ENCODE measurements around the gene C19orf85. TPM values are rescaled to one million over a fixed set of nuclear protein-coding genes. Genes with fewer than 3 reads are reported as not detected.

C19orf85 gene
- polyA plus RNA-seq, 6 donors from 2014 or later: not detected

DNA sequence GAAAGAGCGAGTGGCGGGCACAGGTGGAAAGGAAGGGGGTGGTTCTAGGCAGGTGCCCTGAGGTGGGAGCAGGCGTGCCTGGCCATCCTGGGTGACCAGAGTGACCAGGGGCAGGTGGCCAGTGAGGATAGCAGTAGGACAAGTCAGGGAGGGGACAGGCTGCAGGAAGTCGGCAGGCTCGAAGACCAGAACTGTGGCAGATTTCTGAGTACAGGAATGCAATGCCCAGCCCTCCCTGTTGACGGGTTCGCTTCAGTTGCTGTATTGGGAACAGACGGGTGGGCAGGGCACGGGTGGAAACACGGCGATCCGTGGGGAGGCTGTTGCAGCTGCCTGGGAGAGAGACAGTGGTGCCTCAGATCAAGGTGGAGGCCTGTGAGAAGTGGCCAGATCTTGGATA is 13.8 kb upstream of the C19orf85 start:
- Mint-ChIP-seq H3K4me3 (peak overlapping the region in 7 of 8 donors; percentile 69 to 99 (median 83)), H3K27ac (peak overlapping the region in 4 of 6 donors; percentile 63 to 94 (median 74)), H3K9me3 (no peaks in the 10 kb centered on the region), H3K27me3 (no peaks in the 10 kb centered on the region), H3K36me3 (no peaks in the 10 kb centered on the region), H3K4me1 (peaks cover 28 to 37% (median 29%) of the 10 kb centered on the region in 3 donors)
- DNase-seq (no peak), ATAC-seq (ENCODE audit: low read depth in 2 of 2) (no peak)

- Mint-ChIP-seq H3K4me3 (peak overlapping the region; percentile 75 to 99 (median 85)), H3K9me3 (no peaks in the 10 kb centered on the region), H3K27ac (peak overlapping the region in 4 of 6 donors; percentile 80 to 98 (median 96)), H3K36me3 (no peaks in the 10 kb centered on the region), H3K27me3 (no peaks in the 10 kb centered on the region), H3K4me1 (peaks cover 28 to 37% (median 29%) of the 10 kb centered on the region in 3 donors)
- DNase-seq (no peak), ATAC-seq (ENCODE audit: low read depth in 2 of 2) (no peak)
These were observed 13.4 kb upstream of the C19orf85 start for GRCh38 chr19:55477905-55478304.

DNA sequence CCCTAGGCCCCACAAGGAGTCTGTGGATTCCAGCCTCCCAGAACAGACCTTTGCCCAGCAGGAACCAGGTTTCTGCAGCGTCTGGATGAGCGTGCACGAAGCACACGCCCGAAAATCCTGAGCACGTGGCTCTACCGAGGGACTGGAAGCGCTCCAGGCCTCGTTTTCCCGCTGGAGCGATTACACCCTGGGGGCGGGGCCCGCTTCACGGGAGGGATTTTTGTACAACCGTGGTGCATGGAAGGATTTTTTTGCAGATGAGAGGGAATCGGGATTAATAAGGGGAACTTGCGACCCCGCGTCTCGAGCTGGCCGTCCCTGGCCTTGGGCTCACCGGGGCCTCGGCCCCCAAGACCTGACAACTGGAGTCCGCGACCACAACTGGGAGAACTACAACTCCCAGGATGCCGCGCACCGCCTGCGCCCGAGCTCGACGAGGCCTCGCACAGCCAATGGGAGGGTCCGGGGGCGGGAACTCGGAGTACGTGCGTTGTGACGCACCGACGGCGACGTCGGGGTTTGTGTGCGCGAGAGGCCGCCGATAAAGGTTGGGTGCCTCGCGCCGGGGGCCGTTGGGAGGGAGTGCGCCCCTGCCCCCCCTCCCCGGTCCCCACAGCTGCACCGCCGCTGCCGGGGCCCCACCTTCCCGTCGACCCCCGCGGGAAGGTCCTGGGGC is 11.7 kb upstream of the C19orf85 start, which contains the start of gene ZNF628:
ZNF628 (plus strand) TSS at position 518 of the 676 bp plus-strand sequence. CDS start 3,294 bp downstream, outside the sequence.
- H3K36me3 Mint-ChIP-seq: no peaks in the 10 kb centered on the region
- peak; percentile 91 to 92 for ATAC-seq (ENCODE audit: low read depth in 2 of 2)
- peaks cover 28 to 37% (median 29%) of the 10 kb centered on the region in 3 donors for H3K4me1 Mint-ChIP-seq
- H3K9me3 Mint-ChIP-seq: no peaks in the 10 kb centered on the region
- DNase-seq: peak; percentile 97
- H3K27me3 Mint-ChIP-seq: no peaks in the 10 kb centered on the region
- peak within 1 kb of the TSS; percentile 85 to 99 (median 92) for H3K4me3 Mint-ChIP-seq
- peak within 1 kb of the TSS; percentile 94 to 98 (median 97) for H3K27ac Mint-ChIP-seq

- Mint-ChIP-seq H3K27me3 (no peaks in the 10 kb centered on the region), H3K4me3 (peak overlapping the region in 6 of 8 donors; percentile 6 to 99 (median 79)), H3K36me3 (no peaks in the 10 kb centered on the region), H3K27ac (peak overlapping the region in 2 of 6 donors; percentile 44 to 94), H3K9me3 (no peaks in the 10 kb centered on the region), H3K4me1 (peaks cover 19 to 33% (median 24%) of the 10 kb centered on the region in 3 donors)
- DNase-seq: no peak
- no peak for ATAC-seq (ENCODE audit: low read depth in 2 of 2)
These were observed 10.0 kb upstream of the C19orf85 start for GRCh38 chr19:55474269-55475265.

- Mint-ChIP-seq H3K27ac (peak overlapping the region in 1 of 6 donors; percentile 70), H3K27me3 (no peaks in the 10 kb centered on the region), H3K4me1 (peaks cover 8 to 23% (median 13%) of the 10 kb centered on the region in 3 donors), H3K36me3 (no peaks in the 10 kb centered on the region), H3K4me3 (peak overlapping the region in 1 of 8 donors; percentile 32), H3K9me3 (no peaks in the 10 kb centered on the region)
- ATAC-seq (ENCODE audit: low read depth in 2 of 2) (no peak), DNase-seq (no peak)
These were observed 8.9 kb upstream of the C19orf85 start for GRCh38 chr19:55473225-55474012.

GRCh38 chr19:55472463-55472862 is 7.9 kb upstream of the C19orf85 start:
- Mint-ChIP-seq H3K36me3 (no peaks in the 10 kb centered on the region), H3K27ac (no peak overlapping the region), H3K4me1 (peaks cover 3 to 18% (median 11%) of the 10 kb centered on the region in 3 donors), H3K4me3 (no peak overlapping the region), H3K27me3 (no peaks in the 10 kb centered on the region), H3K9me3 (no peaks in the 10 kb centered on the region)
- no peak for ATAC-seq (ENCODE audit: low read depth in 2 of 2)
- DNase-seq: no peak

- ATAC-seq (ENCODE audit: low read depth in 2 of 2) (no peak), DNase-seq (no peak)
- Mint-ChIP-seq H3K27ac (peak overlapping the region in 1 of 6 donors; percentile 61), H3K36me3 (no peaks in the 10 kb centered on the region), H3K4me1 (peaks cover 6 to 11% (median 6%) of the 10 kb centered on the region in 3 donors), H3K4me3 (peak overlapping the region in 1 of 8 donors; percentile 22), H3K27me3 (no peaks in the 10 kb centered on the region), H3K9me3 (no peaks in the 10 kb centered on the region)
These were observed 6.7 kb upstream of the C19orf85 start for GRCh38 chr19:55471266-55471665.

DNA sequence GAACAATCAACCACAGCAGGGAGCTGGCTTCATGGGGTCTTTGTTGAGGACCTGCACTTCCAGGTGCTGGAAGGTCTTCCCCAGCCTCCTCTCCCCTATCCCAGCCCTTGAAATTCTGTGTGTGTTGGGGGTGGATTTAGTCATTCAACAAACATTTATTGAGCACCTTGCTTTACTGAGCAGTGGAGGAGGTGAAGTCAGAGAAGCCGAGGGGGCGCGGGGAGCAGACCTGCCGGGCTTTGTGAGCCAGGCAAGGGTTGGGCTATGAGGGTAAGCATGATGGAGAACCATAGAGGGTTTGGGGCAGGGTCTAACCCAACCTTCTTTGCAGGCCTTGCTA is 3.5 kb upstream of the C19orf85 start:
- ATAC-seq (ENCODE audit: low read depth in 2 of 2): no peak
- H3K4me3 Mint-ChIP-seq: peak overlapping the region in 1 of 8 donors; percentile 56
- H3K4me1 Mint-ChIP-seq: peaks cover 4 to 8% (median 6%) of the 10 kb centered on the region in 3 donors
- H3K27me3 Mint-ChIP-seq: peaks cover 0 to 4% (median 0%) of the 10 kb centered on the region in 3 donors
- no peaks in the 10 kb centered on the region for H3K9me3 Mint-ChIP-seq
- H3K36me3 Mint-ChIP-seq: no peaks in the 10 kb centered on the region
- no peak for DNase-seq
- peak overlapping the region in 1 of 6 donors; percentile 74 for H3K27ac Mint-ChIP-seq

GRCh38 chr19:55467236-55468053 is 2.9 kb upstream of the C19orf85 start:
- Mint-ChIP-seq H3K4me1 (peaks cover 7 to 11% (median 9%) of the 10 kb centered on the region in 3 donors), H3K9me3 (no peaks in the 10 kb centered on the region), H3K27ac (peak overlapping the region in 1 of 6 donors; percentile 30), H3K4me3 (peak overlapping the region in 2 of 8 donors; percentile 45 to 56), H3K27me3 (peaks cover 0 to 8% (median 0%) of the 10 kb centered on the region in 3 donors), H3K36me3 (no peaks in the 10 kb centered on the region)
- DNase-seq: peak; percentile 70
- peak; percentile 97 to 98 for ATAC-seq (ENCODE audit: low read depth in 2 of 2)

- H3K4me3 Mint-ChIP-seq: peak overlapping the region in 1 of 8 donors; percentile 6
- no peaks in the 10 kb centered on the region for H3K36me3 Mint-ChIP-seq
- ATAC-seq (ENCODE audit: low read depth in 2 of 2): no peak
- peaks cover 0 to 8% (median 0%) of the 10 kb centered on the region in 3 donors for H3K27me3 Mint-ChIP-seq
- no peaks in the 10 kb centered on the region for H3K9me3 Mint-ChIP-seq
- no peak for DNase-seq
- H3K4me1 Mint-ChIP-seq: peaks cover 17 to 21% (median 18%) of the 10 kb centered on the region in 3 donors
- H3K27ac Mint-ChIP-seq: no peak overlapping the region
These were observed 1.7 kb upstream of the C19orf85 start for GRCh38 chr19:55466241-55466614.

DNA sequence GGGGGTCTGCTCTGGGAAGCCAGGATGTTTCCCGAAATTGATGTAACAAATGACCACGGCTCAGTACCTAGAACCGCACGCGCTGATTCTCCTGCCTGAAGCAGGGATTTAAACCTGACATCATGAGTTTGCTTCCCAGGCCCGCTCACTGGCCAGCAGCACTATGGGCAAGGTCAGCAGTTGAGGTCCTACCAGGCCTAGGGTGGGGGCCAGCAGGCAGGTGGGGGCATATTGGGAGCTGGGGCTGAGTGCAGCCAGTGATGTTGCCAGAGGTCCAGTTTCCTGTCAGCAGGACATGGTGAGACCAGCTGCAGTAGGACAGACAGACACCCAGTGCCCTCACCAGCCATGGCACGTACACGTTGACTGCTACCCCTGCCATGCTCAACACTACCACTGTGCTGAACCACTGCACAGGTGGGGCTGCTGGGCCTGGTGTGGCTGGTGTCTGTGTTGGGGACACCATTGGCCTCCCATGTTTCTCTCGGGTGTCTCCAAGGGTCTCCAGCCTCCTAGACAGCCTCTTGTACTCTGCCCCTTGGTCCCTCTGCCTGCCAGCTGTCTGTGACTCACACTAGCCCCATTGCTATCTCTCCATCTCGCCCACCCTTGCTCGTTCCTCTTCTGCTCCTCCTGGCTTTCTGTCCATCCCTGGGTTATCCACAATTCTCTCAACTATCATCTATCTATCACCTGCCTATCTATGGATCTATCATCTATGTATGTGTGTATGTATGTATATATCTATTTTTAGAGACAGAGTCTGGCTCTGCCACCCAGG is 1.1 kb upstream of the C19orf85 start:
- Mint-ChIP-seq H3K27ac (peak overlapping the region in 1 of 6 donors; percentile 69), H3K4me1 (peaks cover 20 to 25% (median 22%) of the 10 kb centered on the region in 3 donors), H3K27me3 (peaks cover 0 to 8% (median 0%) of the 10 kb centered on the region in 3 donors), H3K4me3 (peak overlapping the region in 1 of 8 donors; percentile 6), H3K36me3 (no peaks in the 10 kb centered on the region), H3K9me3 (no peaks in the 10 kb centered on the region)
- DNase-seq (no peak), ATAC-seq (ENCODE audit: low read depth in 2 of 2) (no peak)

Measured in naive B cell (primary cell).